Breast epithelium (tissue), 4 donors: ENCODE data around the gene NAA11. TPM values are rescaled to one million over a fixed set of nuclear protein-coding genes. Genes with fewer than 3 reads are reported as not detected.

ENCODE experiments used
- DNase-seq, 2 donors: peaks; one replicate each; pipeline ENCODE4 v3.0.0-alpha.2; 2019; ENCODE audit warnings: low spot score in 2 of 2
- H3K27ac ChIP-seq, 2 donors: fragments of 200-600 bp; sonication (generic) in 1 of 2; one replicate each; pipeline ENCODE4 v1.5.1; 2016 to 2019; ENCODE audit warnings: mild to moderate bottlenecking in 1 of 2
- H3K27me3 ChIP-seq, 2 donors: fragments of 200-600 bp; sonication (generic) in 1 of 2; one replicate each; pipeline versions ENCODE4 v1.5.1 to v1.6.0; 2017 to 2019; ENCODE audit warnings: control low read depth in 1 of 2, mild to moderate bottlenecking in 1 of 2
- H3K36me3 ChIP-seq: fragments of 200-600 bp; one replicate; pipeline ENCODE4 v1.5.1; 2019
- H3K4me1 ChIP-seq, 2 donors: fragments of 200-600 bp; sonication (generic); one replicate each; pipeline ENCODE4 v1.5.1; 2016 to 2019; ENCODE audit warnings: control low read depth in 1 of 2
- H3K4me3 ChIP-seq, 3 donors: fragments of 200-600 bp; sonication (generic); 1 replicate in 2 of 3; 2 replicates in 1 of 3; pipeline ENCODE4 v1.5.1; 2016 to 2019; ENCODE audit warnings: mild to moderate bottlenecking in 3 of 3, moderate library complexity in 2 of 3
- H3K9me3 ChIP-seq, 2 donors: fragments of 200-600 bp; sonication (generic) in 1 of 2; one replicate each; pipeline ENCODE4 v1.5.1; 2016 to 2019; ENCODE audit warnings: control low read depth in 1 of 2
- CTCF ChIP-seq, 3 donors: fragments of 450-650 bp; IDR thresholded peaks; one replicate each; pipeline ENCODE4 v1.5.1; 2016 to 2017; ENCODE audit warnings: antibody characterized with exemption in 3 of 3, mild to moderate bottlenecking in 3 of 3, moderate library complexity in 3 of 3
- POLR2A ChIP-seq: fragments of 450-650 bp; IDR thresholded peaks from one replicate; pipeline ENCODE4 v1.6.1; 2016; ENCODE audit warnings: antibody characterized with exemption, mild to moderate bottlenecking, moderate library complexity
- POLR2AphosphoS5 ChIP-seq, 3 donors: sonication (generic); formaldehyde crosslinking; IDR thresholded peaks; one replicate each; pipeline ENCODE4 v1.6.1; 2017; ENCODE audit warnings: antibody characterized with exemption in 3 of 3
- intact Hi-C: fragments of 100-400 bp; cut with DNase I; formaldehyde crosslinking; loops from one replicate; pipeline ENCODE4 v1.15.1; 2023; ENCODE audit warnings: low total_unique reads
- total RNA-seq, 3 donors: library from RNA; depleted of rRNA; stranded (reverse); fragments of >200 nt; gene quantifications; one replicate each; pipeline ENCODE4 v1.1.0, GENCODE V29; 2016

The NAA11 gene
- total RNA-seq, 3 donors from 2014 or later: not detected

DNA sequence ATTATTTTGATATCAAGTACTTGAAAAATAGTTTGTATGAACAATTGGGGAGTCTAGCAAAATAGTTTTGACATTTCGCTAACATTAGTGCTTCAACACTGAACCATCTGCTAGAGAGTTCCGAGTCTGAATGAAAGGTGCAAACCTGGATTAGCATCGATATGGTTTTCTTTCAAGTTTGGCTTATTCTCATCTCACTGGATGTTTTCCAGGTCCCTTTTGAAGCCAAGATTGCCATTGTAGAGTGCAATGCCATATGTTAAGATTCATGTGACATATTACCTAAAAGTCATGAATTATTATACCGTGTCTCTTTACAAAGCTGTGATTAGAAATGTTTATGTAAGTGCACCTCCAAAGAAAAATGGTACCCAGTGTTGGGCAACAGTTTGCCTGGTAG, 36.8 kb upstream of the NAA11 start:
- no peaks in the 10 kb centered on the region for H3K9me3 ChIP-seq
- DNase-seq: no peak
- no peak overlapping the region for H3K27ac ChIP-seq
- H3K4me1 ChIP-seq: no peaks in the 10 kb centered on the region
- no peaks in the 10 kb centered on the region for H3K27me3 ChIP-seq
- H3K36me3 ChIP-seq: no peaks in the 10 kb centered on the region
- intact Hi-C loops: no loop called here
- H3K4me3 ChIP-seq: no peak overlapping the region
- TF ChIP-seq POLR2AphosphoS5 (IDR thresholded peaks at IDR 0.05) (no peak), CTCF (IDR thresholded peaks at IDR 0.05) (no peak), POLR2A (no peak)

DNA sequence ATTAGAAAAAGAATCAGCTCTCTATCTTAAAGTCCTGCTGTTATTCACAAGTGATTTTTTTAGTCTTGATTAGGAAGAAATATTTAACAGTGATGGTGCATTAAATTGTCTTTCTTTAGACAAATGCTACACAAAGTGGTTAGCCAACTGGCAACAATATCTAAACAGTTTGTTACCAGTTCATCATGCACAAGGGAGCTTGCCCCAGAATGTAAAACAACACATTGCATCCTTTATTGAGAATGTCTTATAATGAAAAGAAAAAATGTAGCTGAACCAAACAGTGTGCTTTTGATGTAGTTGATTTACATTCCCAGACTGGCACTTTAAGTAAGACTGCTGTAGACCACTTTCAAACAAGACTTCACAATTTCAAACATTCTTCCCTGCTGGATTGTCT, 34.1 kb upstream of the NAA11 start:
- H3K9me3 ChIP-seq: no peaks in the 10 kb centered on the region
- no peaks in the 10 kb centered on the region for H3K4me1 ChIP-seq
- intact Hi-C loops: no loop called here
- DNase-seq: no peak
- no peaks in the 10 kb centered on the region for H3K27me3 ChIP-seq
- TF ChIP-seq POLR2A (no peak), CTCF (IDR thresholded peaks at IDR 0.05) (no peak), POLR2AphosphoS5 (IDR thresholded peaks at IDR 0.05) (no peak)
- H3K27ac ChIP-seq: no peak overlapping the region
- H3K36me3 ChIP-seq: no peaks in the 10 kb centered on the region
- no peak overlapping the region for H3K4me3 ChIP-seq

DNA sequence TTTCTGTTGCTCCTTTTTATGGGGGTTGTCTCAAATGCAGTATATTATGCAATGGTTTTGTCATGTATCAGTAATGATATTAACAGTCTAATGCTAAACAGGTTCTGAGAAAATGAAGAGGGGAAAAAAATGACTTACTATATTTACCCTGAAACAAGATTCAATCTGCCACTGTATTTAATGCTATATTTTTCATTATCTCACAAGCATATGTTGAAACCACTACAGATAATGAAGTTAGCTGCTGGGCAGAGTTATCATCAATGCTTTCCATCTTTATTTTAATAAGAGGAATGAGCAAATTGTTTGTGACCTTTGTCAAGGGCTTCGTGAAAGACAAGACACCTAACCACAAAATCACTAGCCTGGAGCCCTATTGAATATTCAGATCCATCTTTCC, 32.6 kb upstream of the NAA11 start:
- intact Hi-C loops: no loop called here
- Histone ChIP-seq H3K27ac (no peak overlapping the region), H3K9me3 (no peaks in the 10 kb centered on the region), H3K27me3 (no peaks in the 10 kb centered on the region), H3K4me3 (no peak overlapping the region), H3K36me3 (no peaks in the 10 kb centered on the region), H3K4me1 (no peaks in the 10 kb centered on the region)
- no peak for TF ChIP-seq CTCF (IDR thresholded peaks at IDR 0.05)
- DNase-seq: no peak

DNA sequence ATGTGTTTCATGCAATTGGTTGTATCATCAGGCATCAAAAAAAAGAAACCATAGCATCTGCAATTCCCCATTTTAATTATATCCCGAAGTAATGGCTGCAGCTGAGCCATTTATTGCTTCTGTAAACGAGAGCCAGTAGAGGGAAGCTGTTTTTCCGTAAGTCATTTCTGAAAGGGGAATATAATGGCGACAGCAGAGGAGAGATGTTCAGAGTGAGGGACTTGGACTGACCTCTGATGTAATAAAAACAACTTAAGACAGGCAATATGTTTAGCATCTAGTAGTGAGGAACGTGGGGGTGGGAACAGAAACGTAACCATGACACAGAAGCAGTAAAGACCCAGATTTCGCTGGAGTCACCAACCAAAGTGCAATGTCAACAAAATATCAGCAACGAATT, 31.5 kb upstream of the NAA11 start:
- Histone ChIP-seq H3K4me1 (no peaks in the 10 kb centered on the region), H3K36me3 (no peaks in the 10 kb centered on the region), H3K27me3 (no peaks in the 10 kb centered on the region), H3K4me3 (no peak overlapping the region), H3K9me3 (no peaks in the 10 kb centered on the region), H3K27ac (no peak overlapping the region)
- no peak for DNase-seq
- intact Hi-C loops: no loop called here
- TF ChIP-seq CTCF (IDR thresholded peaks at IDR 0.05) (no peak), POLR2A (no peak), POLR2AphosphoS5 (IDR thresholded peaks at IDR 0.05) (no peak)

GRCh38 chr4:79353075-79353474, 27.2 kb upstream of the NAA11 start:
- intact Hi-C loops: loop anchor here (2.0 kb wide), 1 partner anchor 102 kb away; no protein-coding TSS in a partner anchor
- no peak for DNase-seq

More at GRCh38 chr4:79353075-79353474, 27.2 kb upstream of the NAA11 start:
- H3K9me3 ChIP-seq: peaks cover 0 to 9% of the 10 kb centered on the region in 2 donors
- no peaks in the 10 kb centered on the region for H3K36me3 ChIP-seq
- no peak overlapping the region for H3K4me3 ChIP-seq
- TF ChIP-seq POLR2AphosphoS5 (IDR thresholded peaks at IDR 0.05) (no peak), POLR2A (no peak), CTCF (IDR thresholded peaks at IDR 0.05) (no peak)
- H3K27me3 ChIP-seq: no peaks in the 10 kb centered on the region
- no peak overlapping the region for H3K27ac ChIP-seq
- no peaks in the 10 kb centered on the region for H3K4me1 ChIP-seq
